Hepatocyte (in vitro differentiated cells): ENCODE results near the gene TTN. TPM values are rescaled to one million over a fixed set of nuclear protein-coding genes. Genes with fewer than 3 reads are reported as not detected.

ENCODE experiments used
- DNase-seq: peaks from one replicate; pipeline ENCODE4 v3.0.0-alpha.2; 2016; ENCODE audit warnings: low spot score
- H2AFZ ChIP-seq: fragments of 200-600 bp; sonication (generic); 2 replicates; pipeline ENCODE4 v1.6.0; 2016; ENCODE audit warnings: antibody characterized with exemption, mild to moderate bottlenecking
- H3K27ac ChIP-seq: fragments of 200-600 bp; sonication (generic); 2 replicates; pipeline ENCODE4 v1.5.1; 2016; ENCODE audit warnings: mild to moderate bottlenecking
- H3K27me3 ChIP-seq: fragments of 200-600 bp; sonication (generic); 2 replicates; pipeline ENCODE4 v1.6.1; 2016
- H3K36me3 ChIP-seq: fragments of 200-600 bp; sonication (generic); replicated peaks from 2 replicates; pipeline ENCODE4 v1.5.1; 2016; ENCODE audit warnings: low read depth; ENCODE audit not compliant: insufficient read depth
- H3K4me1 ChIP-seq: fragments of 200-600 bp; sonication (generic); 2 replicates; pipeline ENCODE4 v1.5.1; 2016; ENCODE audit warnings: mild to moderate bottlenecking, moderate library complexity; ENCODE audit not compliant: insufficient read depth
- H3K4me2 ChIP-seq: fragments of 200-600 bp; sonication (generic); 2 replicates; pipeline ENCODE4 v1.6.0; 2016
- H3K4me3 ChIP-seq: fragments of 200-600 bp; sonication (generic); 2 replicates; pipeline ENCODE4 v1.5.1; 2016; ENCODE audit warnings: mild to moderate bottlenecking
- H3K79me2 ChIP-seq: fragments of 200-600 bp; sonication (generic); 2 replicates; pipeline ENCODE4 v1.6.0; 2017; ENCODE audit warnings: mild to moderate bottlenecking
- H3K9me2 ChIP-seq: fragments of 200-600 bp; sonication (generic); replicated peaks from 2 replicates; pipeline ENCODE4 v1.6.0; 2017; ENCODE audit warnings: mild to moderate bottlenecking; ENCODE audit not compliant: insufficient read depth
- H3K9me3 ChIP-seq: fragments of 200-600 bp; sonication (generic); 2 replicates; pipeline ENCODE4 v1.5.1; 2016; ENCODE audit warnings: low read depth, mild to moderate bottlenecking
- H4K20me1 ChIP-seq: fragments of 200-600 bp; sonication (generic); 2 replicates; pipeline ENCODE4 v1.6.0; 2016; ENCODE audit warnings: mild to moderate bottlenecking; ENCODE audit not compliant: insufficient read depth, poor library complexity, severe bottlenecking
- EZH2 ChIP-seq: fragments of 200-600 bp; sonication (generic); IDR thresholded peaks from 2 replicates; pipeline ENCODE4 v1.6.1; 2016; ENCODE audit warnings: antibody characterized with exemption, mild to moderate bottlenecking, borderline replicate concordance
- EZH2phosphoT487 ChIP-seq: fragments of 200-600 bp; sonication (generic); IDR thresholded peaks from one replicate; pipeline ENCODE4 v1.6.1; 2018; ENCODE audit warnings: antibody characterized with exemption, mild to moderate bottlenecking, low read depth, moderate library complexity; ENCODE audit not compliant: unreplicated experiment, severe bottlenecking
- WGBS: methylation state at CpG from one replicate; pipeline ENCODE4 v1.1.6; 2016; ENCODE audit warnings: low lambda C conversion rate; ENCODE audit errors: missing lambda C conversion rate; 5-methylcytosine and 5-hydroxymethylcytosine counted together
- polyA plus RNA-seq: library from polyadenylated mRNA; unstranded; fragments of >200 nt; fragmentation: Nextera tagmentation; extraction: Ambion mirVana; gene quantifications from 2 replicates; pipeline ENCODE4 v1.2.1, GENCODE V29; 2016
- total RNA-seq: library from RNA; depleted of rRNA; stranded (reverse); fragments of >200 nt; gene quantifications from 2 replicates; pipeline ENCODE4 v1.2.3, GENCODE V29; 2014
- TF ChIP-seq, protein P1 (sequence below): fragments of 200-600 bp; sonication (generic); IDR thresholded peaks from 2 replicates; pipeline ENCODE4 v1.5.1; 2016; ENCODE audit warnings: antibody characterized with exemption, mild to moderate bottlenecking; ENCODE audit not compliant: poor library complexity

Gene TTN
- total and polyA plus RNA-seq, 2 experiments from 2014 or later: 5.4 to 6.4 TPM

- no peak for DNase-seq
- H3K4me2 ChIP-seq: no peak overlapping the region
- no peaks in the 10 kb centered on the region for H3K36me3 ChIP-seq
- TF ChIP-seq EZH2phosphoT487 (no peak), EZH2 (no peak)
- TF ChIP-seq, protein P1, sequence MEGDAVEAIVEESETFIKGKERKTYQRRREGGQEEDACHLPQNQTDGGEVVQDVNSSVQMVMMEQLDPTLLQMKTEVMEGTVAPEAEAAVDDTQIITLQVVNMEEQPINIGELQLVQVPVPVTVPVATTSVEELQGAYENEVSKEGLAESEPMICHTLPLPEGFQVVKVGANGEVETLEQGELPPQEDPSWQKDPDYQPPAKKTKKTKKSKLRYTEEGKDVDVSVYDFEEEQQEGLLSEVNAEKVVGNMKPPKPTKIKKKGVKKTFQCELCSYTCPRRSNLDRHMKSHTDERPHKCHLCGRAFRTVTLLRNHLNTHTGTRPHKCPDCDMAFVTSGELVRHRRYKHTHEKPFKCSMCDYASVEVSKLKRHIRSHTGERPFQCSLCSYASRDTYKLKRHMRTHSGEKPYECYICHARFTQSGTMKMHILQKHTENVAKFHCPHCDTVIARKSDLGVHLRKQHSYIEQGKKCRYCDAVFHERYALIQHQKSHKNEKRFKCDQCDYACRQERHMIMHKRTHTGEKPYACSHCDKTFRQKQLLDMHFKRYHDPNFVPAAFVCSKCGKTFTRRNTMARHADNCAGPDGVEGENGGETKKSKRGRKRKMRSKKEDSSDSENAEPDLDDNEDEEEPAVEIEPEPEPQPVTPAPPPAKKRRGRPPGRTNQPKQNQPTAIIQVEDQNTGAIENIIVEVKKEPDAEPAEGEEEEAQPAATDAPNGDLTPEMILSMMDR: no peak
- H3K4me3 ChIP-seq: no peak overlapping the region
- WGBS: 87% methylated on average over 11 of the region's 11 CpGs
- no peaks in the 10 kb centered on the region for H4K20me1 ChIP-seq
- no peaks in the 10 kb centered on the region for H3K4me1 ChIP-seq
- H3K9me2 ChIP-seq: no peaks in the 10 kb centered on the region
- H3K27ac ChIP-seq: no peak overlapping the region
- no peaks in the 10 kb centered on the region for H3K79me2 ChIP-seq
- no peaks in the 10 kb centered on the region for H3K9me3 ChIP-seq
- H2AFZ ChIP-seq: no peak overlapping the region
- H3K27me3 ChIP-seq: no peaks in the 10 kb centered on the region
Observed at GRCh38 chr2:178629463-178629862, 177.8 kb downstream of the TTN start.

DNA sequence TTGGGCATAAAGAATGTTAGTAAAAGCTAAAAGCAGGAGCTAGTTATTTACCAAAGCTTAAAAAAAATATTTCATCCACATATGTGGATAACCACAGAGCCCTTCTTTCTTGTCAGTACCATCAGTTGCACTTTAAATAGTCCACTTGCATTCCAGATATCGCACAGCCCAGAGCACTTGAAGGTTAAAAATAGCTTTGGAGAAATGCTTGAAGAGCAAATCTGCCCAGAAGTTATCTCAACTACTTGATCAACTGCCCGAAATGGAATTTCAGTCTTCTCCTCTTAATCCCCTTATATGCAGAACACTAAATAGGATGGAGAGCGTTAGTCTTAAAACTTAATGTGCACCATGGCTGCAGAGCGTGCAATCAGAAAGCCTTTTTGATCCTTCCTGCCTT, 178.6 kb downstream of the TTN start:
- Histone ChIP-seq H3K4me3 (no peak overlapping the region), H4K20me1 (no peaks in the 10 kb centered on the region), H3K27me3 (no peaks in the 10 kb centered on the region), H3K9me3 (no peaks in the 10 kb centered on the region), H3K9me2 (no peaks in the 10 kb centered on the region), H2AFZ (no peak overlapping the region), H3K36me3 (no peaks in the 10 kb centered on the region), H3K4me1 (no peaks in the 10 kb centered on the region), H3K27ac (no peak overlapping the region), H3K4me2 (no peak overlapping the region), H3K79me2 (no peaks in the 10 kb centered on the region)
- no peak for DNase-seq
- 56% methylated on average over 4 of the region's 4 CpGs for WGBS
- TF ChIP-seq EZH2 (no peak), EZH2phosphoT487 (no peak)
- TF ChIP-seq, protein P1: no peak

- no peaks in the 10 kb centered on the region for H3K27me3 ChIP-seq
- no peaks in the 10 kb centered on the region for H3K9me2 ChIP-seq
- no peaks in the 10 kb centered on the region for H3K9me3 ChIP-seq
- H3K79me2 ChIP-seq: no peaks in the 10 kb centered on the region
- no peaks in the 10 kb centered on the region for H4K20me1 ChIP-seq
- H2AFZ ChIP-seq: no peak overlapping the region
- no peak for DNase-seq
- H3K4me3 ChIP-seq: no peak overlapping the region
- no peak overlapping the region for H3K27ac ChIP-seq
- H3K4me1 ChIP-seq: no peaks in the 10 kb centered on the region
- 52% methylated on average over 1 of the region's 1 CpG for WGBS
- TF ChIP-seq EZH2 (no peak), EZH2phosphoT487 (no peak)
- TF ChIP-seq, protein P1: no peak
- no peaks in the 10 kb centered on the region for H3K36me3 ChIP-seq
- H3K4me2 ChIP-seq: no peak overlapping the region
Observed at GRCh38 chr2:178627401-178627800, 179.8 kb downstream of the TTN start.

- WGBS: 96% methylated on average over 1 of the region's 1 CpG
- no peak overlapping the region for H3K4me2 ChIP-seq
- TF ChIP-seq, protein P1: no peak
- H3K79me2 ChIP-seq: no peaks in the 10 kb centered on the region
- no peaks in the 10 kb centered on the region for H3K4me1 ChIP-seq
- H3K27ac ChIP-seq: no peak overlapping the region
- H3K9me3 ChIP-seq: no peaks in the 10 kb centered on the region
- no peaks in the 10 kb centered on the region for H3K9me2 ChIP-seq
- H3K36me3 ChIP-seq: no peaks in the 10 kb centered on the region
- H2AFZ ChIP-seq: no peak overlapping the region
- no peak for DNase-seq
- H3K4me3 ChIP-seq: no peak overlapping the region
- no peaks in the 10 kb centered on the region for H3K27me3 ChIP-seq
- no peaks in the 10 kb centered on the region for H4K20me1 ChIP-seq
Observed at GRCh38 chr2:178615969-178616368, 191.3 kb downstream of the TTN start.
